Skeletal muscle cell (primary cell): ENCODE measurements around the gene INS.

Experiments
- DNase-seq: peaks from one replicate; pipeline ENCODE4 v3.0.0-alpha.2; 2010; ENCODE audit warnings: low read depth
- H3K4me3 ChIP-seq: 2 replicates; pipeline ENCODE4 v1.5.1; 2011; ENCODE audit warnings: low read depth, mild to moderate bottlenecking, control low read depth, low read length, moderate library complexity

Gene INS

GRCh38 chr11:2151500-2152257 is 9.3 kb downstream of the INS start:
- H3K4me3 ChIP-seq = no peak overlapping the region
- DNase-seq = no peak

- peak; percentile 25 for DNase-seq
Measured at GRCh38 chr11:2149864-2150847, 10.9 kb downstream of the INS start.

GRCh38 chr11:2149460-2149859 is 11.5 kb downstream of the INS start:
- no peak for DNase-seq
- no peak overlapping the region for H3K4me3 ChIP-seq

More at GRCh38 chr11:2149864-2150847, 10.9 kb downstream of the INS start:
- H3K4me3 ChIP-seq = no peak overlapping the region

- no peak overlapping the region for H3K4me3 ChIP-seq
- no peak for DNase-seq
Measured at GRCh38 chr11:2148595-2148994, 12.4 kb downstream of the INS start.

- no peak overlapping the region for H3K4me3 ChIP-seq
- no peak for DNase-seq
Measured at GRCh38 chr11:2147391-2147790, 13.6 kb downstream of the INS start.

GRCh38 chr11:2146051-2146450 is 15.0 kb downstream of the INS start:
- H3K4me3 ChIP-seq = no peak overlapping the region
- DNase-seq = no peak

- no peak for DNase-seq
- peak overlapping the region; percentile 3 for H3K4me3 ChIP-seq
Measured at GRCh38 chr11:2144544-2145248, 16.3 kb downstream of the INS start.

GRCh38 chr11:2143799-2144543 is 17.0 kb downstream of the INS start:
- peak overlapping the region; percentile 7 for H3K4me3 ChIP-seq
- DNase-seq = no peak

GRCh38 chr11:2143477-2143798 is 17.6 kb downstream of the INS start:
- H3K4me3 ChIP-seq = peak overlapping the region; percentile 3
- no peak for DNase-seq

- DNase-seq = no peak
Measured at GRCh38 chr11:2142762-2143202, 18.2 kb downstream of the INS start.

GRCh38 chr11:2142300-2142759 is 18.7 kb downstream of the INS start:
- no peak overlapping the region for H3K4me3 ChIP-seq
- no peak for DNase-seq

More at GRCh38 chr11:2142762-2143202, 18.2 kb downstream of the INS start:
- no peak overlapping the region for H3K4me3 ChIP-seq

- no peak for DNase-seq
- peak overlapping the region; percentile 34 for H3K4me3 ChIP-seq
Measured at GRCh38 chr11:2140411-2141400, 20.3 kb downstream of the INS start.

- DNase-seq = no peak
- H3K4me3 ChIP-seq = peak overlapping the region; percentile 34
Measured at GRCh38 chr11:2139621-2140337, 21.2 kb downstream of the INS start.

GRCh38 chr11:2139123-2139521 is 21.9 kb downstream of the INS start, which contains the start of gene IGF2:
TSS of gene IGF2 (minus strand) at chr11:2139389. CDS start at chr11:2135523, 3,866 bp downstream.
- H3K4me3 ChIP-seq = peak within 1 kb of the TSS; percentile 44
- no peak for DNase-seq

GRCh38 chr11:2138431-2139122 is 22.4 kb downstream of the INS start:
- peak overlapping the region; percentile 44 for H3K4me3 ChIP-seq
- DNase-seq = no peak

- peak overlapping the region; percentile 44 for H3K4me3 ChIP-seq
Measured at GRCh38 chr11:2138068-2138430, 23.0 kb downstream of the INS start.

More at GRCh38 chr11:2138068-2138430, 23.0 kb downstream of the INS start:
- no peak for DNase-seq
